ENCODE data around the gene PLB1.

PLB1 gene

DNA sequence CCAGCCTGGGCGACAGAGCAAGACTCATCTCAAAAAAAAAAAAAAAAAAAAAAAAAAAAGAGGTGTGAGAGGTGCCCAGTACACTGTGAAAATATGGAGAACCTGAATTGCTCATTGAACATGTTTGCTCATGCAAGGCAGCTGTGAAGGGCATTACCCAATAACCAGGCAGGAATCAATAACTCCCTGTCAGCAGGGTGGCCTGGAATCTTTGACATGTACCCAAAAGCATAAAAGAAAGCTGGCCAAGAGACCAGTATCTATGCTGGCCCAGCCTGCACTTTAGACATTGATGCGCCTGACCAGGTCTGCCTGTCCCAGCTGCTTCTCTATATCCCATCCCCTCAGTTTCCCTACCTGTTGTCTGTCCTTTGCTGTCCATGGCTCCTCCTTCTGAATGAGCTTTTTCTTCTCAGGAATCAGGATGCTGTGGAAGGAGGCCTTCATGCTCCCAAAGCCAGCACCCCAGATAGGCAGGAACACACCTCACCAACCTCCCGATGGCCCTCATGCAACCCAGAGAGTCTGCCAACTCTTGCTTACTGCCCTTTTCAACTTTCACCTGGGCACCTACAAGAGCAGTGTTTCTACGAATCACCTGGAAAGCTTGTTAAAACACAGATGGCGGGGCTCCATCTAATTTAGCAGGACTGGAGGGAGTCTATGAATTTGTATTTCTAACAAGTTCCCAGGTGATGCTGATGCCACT is 172.4 kb downstream of the PLB1 start:
- DNase-seq (ENCODE audit: low spot score), result no peak

- DNase-seq (ENCODE audit: low spot score), result no peak
Measured at GRCh38 chr2:28668880-28669279, 173.0 kb downstream of the PLB1 start.

DNA sequence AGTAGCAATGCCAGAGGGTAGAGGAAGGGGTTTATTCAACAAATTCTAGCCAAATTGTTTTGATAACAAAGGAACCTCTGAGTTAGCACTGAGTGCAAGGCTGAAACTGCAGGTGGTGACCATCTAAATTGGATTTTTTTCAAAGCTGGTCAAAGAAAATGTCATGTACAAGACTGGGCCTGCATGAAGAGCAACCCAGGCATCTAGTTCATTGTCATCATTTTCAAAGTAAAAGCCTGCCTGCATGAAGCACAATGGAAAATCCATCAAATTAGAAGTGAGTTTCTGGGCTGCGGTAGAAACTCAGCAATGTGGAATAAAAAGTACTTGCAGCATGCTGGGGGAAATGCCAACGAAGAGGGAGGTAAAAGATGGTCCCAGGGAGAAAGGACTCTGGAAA is 175.0 kb downstream of the PLB1 start:
- DNase-seq (ENCODE audit: low spot score), result no peak

- DNase-seq (ENCODE audit: low spot score), result no peak
Measured at GRCh38 chr2:28673338-28673737, 177.5 kb downstream of the PLB1 start.

DNA sequence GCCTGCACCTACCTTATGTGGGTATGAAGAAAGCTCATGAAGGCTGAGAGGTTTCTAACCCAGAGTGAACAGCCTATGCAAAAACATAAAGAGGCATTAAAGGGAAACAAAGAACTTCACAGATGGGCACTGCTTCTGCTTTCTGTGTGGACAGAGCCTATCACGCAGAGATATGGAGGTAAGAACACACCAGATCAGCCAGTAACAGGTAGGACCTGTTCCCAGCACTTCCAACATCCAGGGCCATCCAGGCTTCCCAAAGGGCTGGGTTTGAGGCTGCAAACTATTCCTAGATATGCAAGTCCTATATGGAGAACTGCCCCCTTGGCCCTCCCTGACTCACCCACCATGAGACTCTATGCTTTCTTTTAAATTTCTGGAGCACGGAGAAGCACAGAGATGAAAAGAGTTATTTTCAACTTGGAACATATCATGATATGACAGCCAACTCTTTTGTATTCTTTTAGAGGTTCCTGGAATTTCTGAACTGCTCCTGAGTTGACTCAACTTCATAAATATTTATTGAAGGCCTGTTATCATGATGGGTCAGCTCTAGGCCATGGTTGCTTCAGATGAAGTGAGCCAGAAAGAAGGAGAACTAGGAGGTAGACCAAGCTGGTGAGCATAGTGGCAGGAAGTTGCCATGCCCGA is 178.3 kb downstream of the PLB1 start:
- no peak for DNase-seq (ENCODE audit: low spot score)

DNA sequence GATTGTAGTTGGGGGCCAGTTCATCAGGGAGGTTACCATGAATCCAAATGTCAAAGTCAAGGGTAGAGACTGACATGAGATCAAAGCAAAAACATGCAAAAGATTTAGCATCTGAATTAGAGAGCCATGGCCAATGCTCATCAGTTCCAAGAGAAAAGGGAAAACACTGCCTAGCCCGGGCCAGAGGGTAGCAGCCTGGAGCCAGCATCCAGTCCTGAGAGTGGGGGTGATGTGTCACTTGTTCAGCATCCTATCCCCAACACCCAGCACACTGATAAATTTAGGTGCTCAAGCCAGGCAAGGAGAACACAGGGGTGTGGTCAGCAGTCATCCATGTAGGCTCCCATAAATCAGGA is 178.8 kb downstream of the PLB1 start:
- no peak for DNase-seq (ENCODE audit: low spot score)

- DNase-seq (ENCODE audit: low spot score), result no peak
Measured at GRCh38 chr2:28676152-28676835, 180.4 kb downstream of the PLB1 start.

DNA sequence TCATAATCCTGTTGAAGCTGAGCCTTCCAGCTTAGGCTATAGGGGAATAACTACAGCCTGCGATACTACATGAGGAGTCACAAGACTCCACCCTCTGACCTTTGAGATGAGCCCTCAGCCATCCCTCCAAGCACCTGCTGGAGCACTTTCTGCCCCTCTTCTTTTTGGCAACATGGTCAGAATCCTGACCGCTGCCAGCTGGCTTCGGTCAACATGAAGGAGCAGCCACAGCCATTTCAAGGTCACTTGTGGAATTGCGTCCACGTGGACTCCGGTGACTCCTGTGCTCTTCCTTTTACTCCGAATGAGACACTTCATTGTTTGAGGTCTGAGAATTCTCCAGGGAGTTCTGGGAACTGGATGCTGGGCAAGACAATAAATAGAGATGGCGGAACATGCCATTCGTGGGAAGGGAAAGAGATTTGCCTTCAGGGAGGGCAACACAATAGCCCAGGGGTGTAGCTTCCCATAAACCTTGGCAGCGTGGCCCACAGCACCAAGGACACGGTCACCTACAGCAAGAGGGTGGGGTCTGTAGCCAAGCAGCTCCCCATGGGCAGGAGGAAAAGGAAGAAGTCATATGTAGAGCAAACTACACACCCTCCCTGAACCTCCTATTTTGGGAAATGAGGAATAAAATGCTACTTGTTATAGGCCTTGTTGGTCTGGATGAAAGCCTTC is 182.5 kb downstream of the PLB1 start:
- DNase-seq (ENCODE audit: low spot score), result no peak

DNA sequence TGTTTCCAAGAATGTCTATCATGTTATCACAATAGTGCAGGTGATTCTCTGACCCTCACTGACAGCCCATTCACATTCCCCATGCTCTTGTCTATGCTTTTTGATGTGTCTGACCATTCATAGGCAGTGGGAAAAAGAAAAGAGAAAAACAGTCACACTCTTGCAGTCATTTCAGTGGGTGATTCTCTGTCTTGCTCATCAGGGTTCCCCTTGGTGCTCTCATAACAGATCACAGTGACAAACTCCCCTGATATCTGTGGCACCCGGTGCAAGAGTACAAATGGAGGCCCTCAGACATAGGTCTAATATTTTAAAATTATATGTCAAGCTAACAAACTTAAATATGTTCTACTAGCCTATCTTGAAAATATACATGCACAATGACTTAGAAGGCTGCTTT is 183.1 kb downstream of the PLB1 start:
- DNase-seq (ENCODE audit: low spot score), result no peak

DNA sequence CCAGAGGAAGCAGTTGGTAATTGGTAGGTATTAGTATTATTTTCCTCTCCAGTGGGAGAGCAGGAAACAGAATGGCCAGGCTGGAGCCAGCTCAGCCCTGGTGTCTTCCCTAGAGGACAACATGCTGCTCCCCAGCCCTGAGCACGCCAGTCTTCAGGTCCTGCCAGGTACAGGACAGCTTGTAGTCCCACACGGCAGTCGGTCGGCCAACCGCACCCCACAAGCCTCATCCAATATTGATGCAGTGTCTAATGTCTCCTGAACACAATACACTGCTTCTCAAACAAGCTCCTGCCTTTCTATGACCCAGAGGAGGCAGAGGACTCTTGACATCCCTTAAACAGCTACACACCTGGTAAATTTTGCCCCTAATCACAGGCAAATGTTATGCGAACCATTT is 184.8 kb downstream of the PLB1 start:
- no peak for DNase-seq (ENCODE audit: low spot score)

DNA sequence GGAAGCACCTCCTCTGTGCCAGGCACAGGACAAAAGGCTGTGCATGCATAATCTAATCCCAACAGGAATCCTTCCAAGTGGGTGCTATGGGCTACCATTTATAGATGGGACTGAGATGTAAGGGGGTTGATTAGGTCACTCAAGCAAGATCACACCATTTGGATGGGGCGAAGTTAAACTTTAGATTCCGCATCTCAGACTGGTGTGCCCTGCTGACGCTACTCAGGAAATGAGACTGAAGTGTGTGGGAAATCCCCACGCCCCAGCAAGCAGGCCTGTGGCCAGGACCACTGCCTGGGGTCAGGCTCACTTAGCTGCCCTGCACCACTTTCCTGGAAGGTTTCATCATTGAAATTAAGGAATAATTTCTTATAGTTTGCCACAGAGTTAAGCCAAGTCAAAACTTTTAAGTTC is 185.3 kb downstream of the PLB1 start:
- DNase-seq (ENCODE audit: low spot score), result no peak

GRCh38 chr2:28681606-28682005 is 185.7 kb downstream of the PLB1 start:
- DNase-seq (ENCODE audit: low spot score), result no peak

DNA sequence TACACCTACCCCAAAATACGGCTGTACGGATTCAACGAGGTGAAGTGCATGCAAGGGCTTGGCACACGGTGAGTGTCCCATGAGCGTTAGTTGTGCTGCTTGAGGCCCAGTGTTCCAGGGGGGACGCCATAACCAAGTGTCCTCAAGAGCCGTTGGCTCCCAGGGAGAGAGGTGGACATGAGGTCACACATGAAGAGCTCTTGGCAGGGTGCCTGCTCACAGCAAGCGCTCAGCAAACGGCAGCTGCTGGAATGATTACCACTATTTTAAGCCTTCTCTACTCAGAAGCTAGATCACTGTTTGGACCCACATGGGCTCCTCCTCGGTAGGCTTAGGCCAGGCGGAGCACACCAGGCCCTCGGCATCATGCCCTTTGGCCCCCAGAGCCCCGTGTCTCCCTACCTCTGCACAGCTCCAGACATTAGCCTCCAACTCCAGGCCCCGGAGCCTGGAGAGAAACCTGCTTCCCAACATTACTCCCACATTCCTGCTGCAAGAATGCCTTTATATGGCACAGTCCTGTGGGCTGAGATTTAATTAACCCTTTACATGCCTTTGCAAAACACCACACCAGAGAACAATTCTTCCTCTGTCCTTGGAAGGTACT is 187.3 kb downstream of the PLB1 start:
- DNase-seq (ENCODE audit: low spot score), result no peak

DNA sequence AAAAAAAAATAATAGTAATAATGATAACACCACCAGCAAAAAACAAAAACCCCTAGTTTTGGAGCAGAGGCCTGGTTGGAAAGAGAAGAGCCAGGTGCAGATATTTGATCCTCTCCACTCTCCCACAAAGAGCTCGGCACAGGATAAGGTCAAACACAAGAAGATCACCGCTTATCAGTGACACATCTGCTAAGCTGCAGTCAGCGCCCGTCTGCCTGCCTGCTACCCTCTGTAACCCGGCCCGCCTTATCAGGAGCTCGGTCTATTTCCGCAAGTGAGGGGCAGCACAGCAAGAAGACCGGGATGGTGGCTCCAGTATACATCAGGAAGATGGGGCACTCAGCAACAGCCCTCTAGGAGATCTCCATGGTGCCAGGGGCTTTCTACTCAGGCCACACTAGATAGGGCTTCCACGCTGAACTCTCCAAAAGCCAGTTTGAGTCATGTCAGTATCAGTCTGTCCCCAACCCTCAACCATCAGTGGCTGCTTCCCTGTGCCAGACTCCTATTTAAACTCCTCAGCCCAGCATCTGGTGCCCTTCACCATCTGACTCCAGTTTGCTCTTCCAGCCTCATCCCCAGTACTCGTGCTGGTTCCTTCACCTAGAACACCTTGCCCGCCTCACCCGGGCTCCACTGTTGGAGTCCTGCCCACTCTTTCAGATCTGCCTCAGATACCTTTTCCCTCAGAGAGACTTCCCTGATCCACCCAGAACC is 188.4 kb downstream of the PLB1 start:
- no peak for DNase-seq (ENCODE audit: low spot score)

DNA sequence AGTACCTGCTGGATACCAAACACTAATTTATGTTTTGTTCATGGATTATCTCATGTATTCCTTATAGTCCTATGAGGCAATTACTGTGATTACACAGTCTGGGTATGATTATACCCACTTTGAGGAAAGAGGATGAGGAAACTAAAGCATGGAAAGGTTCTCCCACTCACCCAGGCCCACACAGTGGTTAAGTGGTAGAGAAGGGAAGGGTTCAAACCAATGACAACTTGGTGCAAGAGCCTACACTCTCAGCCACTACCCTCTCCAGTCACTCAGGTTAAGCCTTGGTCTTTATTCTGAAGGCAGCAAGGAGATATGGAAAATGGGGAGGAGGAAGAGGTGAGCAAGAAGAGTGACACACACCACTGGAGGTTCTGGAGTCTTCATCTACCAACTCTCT is 191.3 kb downstream of the PLB1 start:
- no peak for DNase-seq (ENCODE audit: low spot score)

DNA sequence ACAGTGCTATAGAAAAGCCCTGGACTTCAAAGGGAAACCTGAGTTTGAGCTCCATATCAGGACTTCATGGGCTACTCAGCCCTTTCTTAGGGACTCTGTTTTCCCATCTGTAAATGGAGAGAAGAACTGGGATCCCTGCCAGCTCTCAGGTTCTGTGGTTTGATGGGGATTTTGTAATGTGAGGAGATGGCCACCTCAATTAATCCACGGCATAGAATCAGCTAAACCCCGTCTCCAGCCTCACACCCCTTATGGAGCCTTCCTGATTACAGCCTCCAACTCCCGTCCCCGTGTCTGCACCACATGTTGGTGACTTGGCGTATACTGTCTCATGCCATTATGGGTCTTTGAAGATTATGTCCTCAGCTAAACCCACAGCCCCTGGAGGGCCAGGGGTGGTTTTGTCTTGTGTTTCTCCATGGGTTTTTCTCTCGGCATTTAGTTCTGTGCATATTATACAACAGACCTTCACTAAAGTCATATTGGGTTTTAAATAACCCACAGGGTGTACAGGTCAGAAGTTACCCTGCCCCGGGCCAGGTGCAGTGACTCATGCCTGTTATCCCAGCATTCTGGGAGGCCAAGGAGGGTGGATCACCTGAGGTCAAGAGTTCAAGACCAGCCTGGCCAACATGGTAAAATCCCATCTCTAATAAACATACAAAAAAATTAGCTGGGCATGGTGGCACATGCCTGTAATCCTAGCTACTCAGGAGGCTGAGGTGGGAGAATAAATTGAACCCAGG is 192.0 kb downstream of the PLB1 start:
- no peak for DNase-seq (ENCODE audit: low spot score)

- no peak for DNase-seq (ENCODE audit: low spot score)
Measured at GRCh38 chr2:28688818-28689217, 193.0 kb downstream of the PLB1 start.

DNA sequence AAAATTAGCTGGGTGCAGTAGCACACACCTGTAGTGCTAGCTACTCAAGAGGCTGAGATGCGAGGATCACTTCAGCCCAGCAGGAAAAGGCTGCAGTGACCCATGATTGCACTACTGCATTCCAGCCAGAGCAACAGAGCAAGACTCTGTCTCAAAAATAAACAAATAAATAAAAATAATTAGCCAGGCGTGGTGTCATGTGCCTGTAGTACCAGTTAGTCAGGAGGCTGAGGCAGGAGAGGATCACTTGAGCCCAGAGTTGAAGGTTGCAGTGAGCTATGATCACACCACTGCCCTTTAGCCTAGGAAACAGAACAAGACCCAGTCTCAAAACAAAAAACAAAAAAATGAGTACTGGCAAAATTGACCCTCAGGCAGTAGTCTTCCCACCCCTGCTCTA is 193.9 kb downstream of the PLB1 start:
- DNase-seq (ENCODE audit: low spot score), result no peak

DNA sequence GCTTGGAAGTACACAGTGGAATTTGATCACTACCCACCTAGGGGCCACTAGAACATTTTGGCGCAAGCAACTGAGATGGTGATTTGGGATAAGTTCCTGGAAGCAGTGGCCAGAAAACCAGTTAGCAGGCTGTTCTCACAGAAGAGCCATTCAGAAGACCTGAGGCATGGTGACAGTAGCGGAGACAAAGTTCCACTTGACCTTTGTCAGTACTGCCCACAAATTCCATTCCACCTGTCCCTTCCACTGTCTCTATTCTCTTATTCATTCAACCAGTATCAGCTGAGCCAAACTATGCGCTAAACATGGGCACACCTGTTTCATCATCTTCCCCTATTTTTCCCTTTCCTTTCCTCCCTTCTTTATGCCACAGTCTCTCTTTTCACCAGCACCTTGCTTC is 196.6 kb downstream of the PLB1 start:
- no peak for DNase-seq (ENCODE audit: low spot score)

DNA sequence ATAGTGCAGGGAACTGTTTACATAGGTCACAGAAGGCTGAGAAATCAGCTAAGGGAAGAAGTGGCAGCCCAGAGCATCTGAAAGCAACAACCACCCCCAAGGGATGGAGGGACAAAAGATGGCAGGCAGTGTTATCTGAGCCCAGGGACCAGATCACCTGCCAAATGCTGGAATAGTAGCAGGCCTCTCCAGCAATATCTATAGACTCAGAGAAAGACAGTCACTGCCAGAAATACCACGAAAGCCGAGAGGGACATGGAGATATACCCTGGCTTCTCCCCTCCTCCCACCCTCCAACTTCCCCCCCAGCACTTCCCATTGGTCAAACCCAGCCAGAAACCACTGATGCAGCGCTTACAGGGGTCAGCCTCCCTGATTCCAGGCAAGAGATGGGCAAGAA is 197.4 kb downstream of the PLB1 start:
- no peak for DNase-seq (ENCODE audit: low spot score)
